Lower leg skin (tissue), 3 donors: ENCODE measurements around the gene SLC4A5.

Experiments used
- CTCF ChIP-seq, 3 donors: fragments of 450-650 bp; IDR thresholded peaks; one replicate each; pipeline ENCODE4 v1.5.1; 2016; ENCODE audit warnings: antibody characterized with exemption in 3 of 3, mild to moderate bottlenecking in 3 of 3, moderate library complexity in 2 of 3
- POLR2A ChIP-seq, 2 donors: fragments of 450-650 bp; IDR thresholded peaks; one replicate each; pipeline ENCODE4 v1.6.1; 2016 to 2017; ENCODE audit warnings: antibody characterized with exemption in 2 of 2, mild to moderate bottlenecking in 1 of 2, moderate library complexity in 1 of 2

- TF ChIP-seq POLR2A (IDR thresholded peaks at IDR 0.05) (no peak), CTCF (IDR thresholded peaks at IDR 0.05) (no peak)
Measured at GRCh38 chr2:74314107-74314506, 29.1 kb downstream of the SLC4A5 start.
